Activated naive CD4-positive, alpha-beta T cell (primary cell): ENCODE data around the gene LSS.
"Not testable (repeated sequence)": the region's sequence is repeated elsewhere in the genome, so short reads cannot be mapped to it uniquely, and the experiment has no call there.

Experiments used
- DNase-seq, 4 experiments: peaks; one replicate each; lab custom pipeline; 2025; lab: John Stamatoyannopoulos, UW

Gene LSS

DNA sequence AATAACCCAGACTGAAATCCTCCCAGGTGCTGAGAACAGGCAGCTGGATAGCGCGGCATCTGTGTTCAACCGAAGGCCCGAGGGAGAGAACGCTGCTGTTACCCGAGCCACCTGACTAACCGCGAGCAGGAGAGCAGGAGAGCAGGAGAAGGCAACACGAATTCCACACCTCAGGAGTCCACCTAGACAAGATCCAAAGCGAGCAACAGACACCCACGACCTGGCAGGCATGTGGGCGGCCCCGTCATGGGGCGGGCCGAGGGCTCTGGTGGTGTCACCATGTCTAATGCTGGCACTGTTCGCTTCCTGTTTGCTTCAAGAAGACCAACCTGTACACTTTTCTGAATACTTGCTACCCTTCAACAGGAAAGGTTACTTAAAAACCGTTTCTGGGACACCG, 23.4 kb downstream of the LSS start:
- DNase-seq = no peak

DNA sequence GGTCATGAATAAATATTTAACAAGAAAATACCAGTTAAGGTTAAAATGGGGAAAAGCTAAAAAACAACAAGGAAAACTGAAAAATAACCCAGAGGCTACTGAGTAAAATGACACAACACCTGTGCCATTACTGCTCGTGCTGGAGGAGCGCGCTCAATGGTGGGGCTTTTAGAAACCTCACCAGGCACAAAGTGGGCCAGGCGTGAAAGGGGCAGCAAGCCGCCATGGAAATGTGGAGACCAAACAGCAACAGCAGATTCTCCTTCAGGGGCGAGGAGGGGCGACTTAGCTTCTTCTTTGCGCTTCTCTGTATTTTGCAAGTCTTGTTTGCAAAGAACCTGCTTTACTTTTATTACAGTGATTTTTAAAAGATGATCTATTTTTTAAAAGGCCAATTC, 25.4 kb downstream of the LSS start:
- DNase-seq = no peak

DNA sequence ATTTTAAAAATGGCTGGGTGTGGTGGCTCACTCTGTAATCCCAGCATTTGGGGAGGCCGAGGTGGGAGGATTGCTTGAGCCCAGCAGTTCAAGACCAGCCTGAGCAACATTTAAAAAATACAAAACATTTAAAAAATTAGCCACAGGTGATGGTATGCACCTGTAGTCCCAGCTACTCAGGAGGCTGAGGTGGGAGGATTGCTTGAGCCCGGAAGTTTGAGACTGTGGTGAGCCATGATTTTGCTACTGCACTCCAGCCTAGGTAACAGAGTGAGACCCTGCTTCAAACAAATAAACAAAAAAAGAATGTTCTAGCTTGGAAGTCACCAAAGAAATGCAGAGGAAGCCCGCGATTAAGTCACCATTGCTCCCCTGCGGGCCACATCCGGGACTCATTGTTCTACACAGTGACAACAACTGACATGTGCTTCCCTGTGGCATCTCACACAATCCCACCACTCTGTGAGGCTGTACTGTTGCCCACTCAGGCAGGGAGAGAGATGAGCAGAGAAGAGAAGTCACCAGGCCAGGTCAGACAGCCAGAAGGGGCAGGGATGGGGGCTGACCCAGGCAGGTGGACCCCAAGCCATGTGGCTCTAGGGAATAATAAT, 25.9 kb downstream of the LSS start:
- DNase-seq = no peak

DNA sequence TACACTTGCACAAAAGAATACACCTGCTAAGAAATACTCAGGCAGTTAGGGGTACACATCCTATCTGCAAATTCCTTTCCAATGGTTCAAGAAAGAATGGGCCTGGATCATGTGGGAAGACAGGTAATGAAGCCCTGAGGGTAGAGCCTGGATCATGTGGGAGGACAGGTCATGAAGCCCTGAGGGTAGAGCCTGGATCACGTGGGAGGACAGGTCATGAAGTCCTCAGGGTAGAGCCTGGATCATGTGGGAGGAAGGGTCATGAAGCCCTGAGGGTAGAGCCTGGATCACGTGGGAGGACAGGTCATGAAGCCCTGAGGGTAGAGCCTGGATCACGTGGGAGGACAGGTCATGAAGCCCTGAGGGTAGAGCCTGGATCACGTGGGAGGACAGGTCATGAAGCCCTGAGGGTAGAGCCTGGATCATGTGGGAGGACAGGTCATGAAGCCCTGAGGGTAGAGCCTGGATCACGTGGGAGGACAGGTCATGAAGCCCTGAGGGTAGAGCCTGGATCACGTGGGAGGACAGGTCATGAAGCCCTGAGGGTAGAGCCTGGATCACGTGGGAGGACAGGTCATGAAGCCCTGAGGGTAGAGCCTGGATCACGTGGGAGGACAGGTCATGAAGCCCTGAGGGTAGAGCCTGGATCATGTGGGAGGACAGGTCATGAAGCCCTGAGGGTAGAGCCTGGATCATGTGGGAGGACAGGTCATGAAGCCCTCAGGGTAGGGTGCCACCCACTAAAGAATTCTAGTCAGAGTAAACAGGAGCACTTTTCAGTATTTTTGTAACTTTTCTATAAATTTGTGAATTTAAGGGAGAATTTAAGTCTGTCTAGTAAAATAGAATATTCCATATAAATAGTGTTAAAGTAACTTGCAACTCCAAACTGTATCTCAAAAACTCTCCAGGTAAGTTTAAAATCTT, 27.4 kb downstream of the LSS start:
- DNase-seq = not testable (repeated sequence)

DNA sequence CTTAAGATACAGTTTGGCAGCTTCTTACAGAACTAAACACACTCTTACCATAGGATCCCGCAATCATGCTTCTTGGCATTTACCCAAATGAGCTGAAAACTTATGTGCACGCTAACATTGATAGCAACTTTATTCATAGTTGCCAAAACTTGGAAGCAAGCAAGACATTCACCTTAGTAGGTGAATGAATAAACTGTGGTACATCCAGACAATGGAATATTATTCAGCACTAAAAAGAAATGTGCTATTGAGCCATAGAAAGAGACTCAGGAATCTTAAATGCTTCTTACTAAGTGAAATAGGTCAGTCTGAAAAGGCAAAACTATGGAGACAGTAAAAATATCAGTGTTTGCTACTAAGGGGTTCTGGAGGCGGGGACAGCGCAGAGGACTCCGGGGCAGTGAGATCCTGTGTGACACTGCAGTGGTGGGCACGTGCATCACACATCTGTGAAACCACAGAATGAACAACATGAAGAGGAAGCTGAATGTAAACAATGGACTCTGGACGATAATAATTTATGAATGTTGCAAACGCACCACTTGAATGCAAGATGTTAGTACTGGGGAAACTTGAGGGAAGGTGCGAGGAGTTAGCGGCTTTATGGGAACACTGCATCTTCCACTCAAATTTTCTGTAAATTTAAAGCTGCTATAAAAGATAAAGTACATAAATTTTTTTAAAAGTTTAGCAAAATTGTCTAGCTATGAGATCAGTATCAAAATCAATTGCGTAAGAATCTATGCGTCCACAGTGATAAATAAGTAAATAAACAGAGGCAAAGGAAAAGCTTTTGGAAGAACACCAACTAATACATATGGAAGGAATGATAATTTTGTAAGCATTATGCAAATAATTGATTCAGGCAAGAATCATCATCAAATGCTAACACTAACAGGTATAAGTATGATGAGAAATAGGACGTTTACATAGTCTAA, 28.9 kb downstream of the LSS start:
- DNase-seq = no peak

DNA sequence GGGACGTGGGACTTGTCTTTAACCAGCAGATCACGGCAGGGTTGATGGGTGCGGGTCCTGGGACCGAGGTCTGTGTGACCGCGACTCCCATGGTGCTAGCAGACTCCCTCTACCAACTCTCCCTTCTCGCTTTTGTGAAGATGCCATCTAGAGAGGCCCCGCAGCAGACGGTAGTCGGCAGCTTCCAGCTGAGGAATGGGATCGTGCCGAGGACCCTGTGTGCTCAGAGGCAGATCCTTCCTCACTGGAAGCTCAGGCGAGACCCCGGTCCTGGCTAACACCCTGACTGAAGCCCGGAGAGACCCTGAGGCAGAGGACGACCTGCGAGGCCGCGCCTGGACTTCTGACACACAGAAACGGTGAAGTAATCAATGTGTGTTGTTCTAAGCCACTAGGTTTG, 31.8 kb downstream of the LSS start:
- no peak for DNase-seq

DNA sequence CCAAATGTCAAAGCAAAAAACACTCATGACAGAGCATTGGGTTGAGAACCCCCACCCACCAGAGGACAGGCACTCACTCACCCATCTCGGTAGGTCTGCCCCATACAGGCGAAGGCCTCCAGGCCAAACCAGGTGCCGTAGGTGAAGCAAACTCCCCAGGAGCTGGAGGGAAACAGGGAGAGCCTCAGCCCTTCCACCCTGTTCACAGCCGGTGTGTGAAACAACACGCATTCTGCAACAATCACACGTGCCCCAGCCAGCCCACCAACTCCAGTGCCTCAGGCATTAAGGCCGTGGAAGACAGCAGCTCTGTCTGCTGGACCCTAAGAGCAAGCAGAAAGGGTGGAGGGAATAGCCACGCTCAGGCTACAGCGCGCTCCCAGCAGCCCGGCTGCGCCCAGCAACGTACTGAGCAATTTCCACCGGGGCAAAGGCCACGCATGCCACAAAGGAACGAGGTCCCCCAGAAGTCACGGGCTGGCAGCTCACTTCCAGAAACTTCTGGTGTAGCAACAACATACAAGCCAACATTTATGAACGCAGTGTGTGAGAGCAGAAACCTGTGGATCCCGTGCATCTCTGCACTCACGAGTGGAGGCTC, 32.9 kb downstream of the LSS start:
- DNase-seq = no peak

DNA sequence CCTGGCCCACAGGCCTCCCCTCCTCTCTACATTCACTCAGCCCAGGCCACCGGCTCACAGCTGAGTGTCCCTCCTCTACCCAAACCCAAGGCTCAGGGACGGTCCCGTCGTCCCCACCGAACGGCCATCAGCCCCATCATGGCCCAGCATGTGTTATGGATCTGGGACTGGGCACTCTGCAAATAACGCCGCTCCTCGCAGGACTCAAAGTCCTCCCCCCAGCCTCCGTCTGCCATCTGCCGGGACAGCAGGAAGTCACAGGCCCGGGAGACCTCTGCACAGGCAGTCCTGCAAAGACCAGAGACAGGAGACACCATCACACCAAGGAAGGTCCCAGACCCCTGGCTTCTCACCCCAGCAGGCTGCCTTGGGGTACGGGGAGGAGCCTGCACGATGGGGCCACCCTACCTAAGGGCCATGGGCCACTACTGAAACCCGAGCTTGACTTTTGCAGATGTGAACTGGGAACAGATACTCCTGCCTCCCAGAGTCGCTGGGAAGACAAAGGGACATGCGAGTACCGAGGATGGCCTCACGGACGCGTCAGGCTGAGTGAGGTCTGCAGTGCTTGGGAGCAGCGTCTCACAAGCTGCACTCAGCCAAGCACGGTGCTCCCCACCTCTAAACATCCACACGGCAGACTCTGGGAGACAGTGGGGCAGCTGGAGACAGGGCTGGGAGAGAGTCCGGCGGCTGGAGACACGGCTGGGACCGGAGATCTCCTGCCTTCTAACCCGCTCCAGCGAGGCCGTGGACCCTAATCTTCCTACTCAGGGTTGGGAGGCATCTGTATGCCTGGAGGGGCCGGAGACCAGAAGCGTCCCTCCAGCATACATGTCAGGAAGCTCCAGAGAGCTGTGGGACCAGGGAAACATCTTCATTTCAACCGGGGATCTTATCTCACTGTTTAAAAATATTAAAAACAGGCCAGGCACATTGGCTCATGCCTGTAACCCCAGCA, 33.9 kb downstream of the LSS start:
- no peak for DNase-seq

DNA sequence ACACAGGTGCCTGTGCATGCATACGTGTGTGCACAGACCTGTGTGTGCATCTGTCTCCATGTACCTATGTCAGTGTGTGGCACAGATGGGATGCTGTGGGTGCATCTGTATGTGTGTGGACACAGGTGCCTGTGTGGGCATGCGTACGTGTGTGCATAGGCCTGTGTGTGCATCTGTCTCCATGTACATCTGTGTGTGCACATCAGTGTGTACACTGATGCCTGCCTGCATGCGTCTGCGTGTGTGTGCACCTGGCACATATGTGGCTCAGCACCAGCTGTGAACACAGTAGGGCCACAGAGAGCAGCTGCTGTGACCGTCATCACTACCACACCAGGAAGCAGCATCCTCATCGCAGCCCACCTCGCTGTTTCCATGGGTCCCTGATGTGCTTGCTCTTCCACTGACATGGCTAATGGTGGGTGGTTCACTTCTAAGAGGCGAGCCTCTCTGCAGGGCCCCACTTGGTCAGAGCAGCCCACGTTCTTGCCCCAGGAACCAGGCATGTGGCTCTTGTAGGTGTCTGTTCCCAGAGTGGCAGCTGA, 34.7 kb downstream of the LSS start:
- DNase-seq = no peak

DNA sequence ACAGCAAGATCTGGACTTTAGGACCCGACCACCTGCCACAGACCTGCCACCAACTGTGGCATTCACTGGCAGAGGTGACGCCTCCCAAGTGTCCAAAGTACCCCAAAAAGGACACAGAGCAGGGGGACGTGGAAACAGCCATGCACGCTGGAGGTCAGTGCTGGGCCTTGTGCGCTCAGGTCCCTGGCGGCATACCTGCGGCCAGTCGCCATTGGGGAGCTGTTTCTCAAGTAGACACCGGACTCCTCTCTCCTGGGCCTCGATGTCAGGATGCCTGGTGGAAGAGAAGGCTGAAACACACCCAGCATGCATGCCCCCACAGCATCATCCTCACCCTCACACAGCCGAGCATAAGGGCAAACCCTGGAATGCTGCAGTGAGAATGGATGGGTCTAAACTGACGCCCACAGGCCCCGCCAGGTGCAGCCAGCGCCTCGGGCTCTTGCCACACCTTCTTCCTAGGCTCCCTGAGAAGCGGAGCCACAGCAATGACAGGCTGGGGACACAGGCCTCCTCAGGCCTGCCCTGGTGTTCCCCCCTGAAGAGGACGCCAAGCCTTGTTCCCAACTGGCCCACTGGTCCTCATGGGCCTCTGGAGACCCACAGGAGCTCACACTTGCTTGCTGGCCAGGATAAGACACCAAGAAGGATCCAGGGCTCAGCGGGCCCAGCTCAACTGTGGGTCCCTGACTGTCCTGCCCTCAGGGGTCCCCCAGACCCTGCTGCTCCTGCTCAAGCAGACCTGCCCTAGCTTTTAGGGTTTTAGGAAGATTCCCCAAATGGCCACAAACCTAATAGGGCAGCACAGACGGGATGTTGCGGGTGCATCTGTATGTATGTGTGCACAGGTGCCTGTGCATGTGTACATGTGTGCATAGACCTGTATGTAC, 36.6 kb downstream of the LSS start:
- no peak for DNase-seq

DNA sequence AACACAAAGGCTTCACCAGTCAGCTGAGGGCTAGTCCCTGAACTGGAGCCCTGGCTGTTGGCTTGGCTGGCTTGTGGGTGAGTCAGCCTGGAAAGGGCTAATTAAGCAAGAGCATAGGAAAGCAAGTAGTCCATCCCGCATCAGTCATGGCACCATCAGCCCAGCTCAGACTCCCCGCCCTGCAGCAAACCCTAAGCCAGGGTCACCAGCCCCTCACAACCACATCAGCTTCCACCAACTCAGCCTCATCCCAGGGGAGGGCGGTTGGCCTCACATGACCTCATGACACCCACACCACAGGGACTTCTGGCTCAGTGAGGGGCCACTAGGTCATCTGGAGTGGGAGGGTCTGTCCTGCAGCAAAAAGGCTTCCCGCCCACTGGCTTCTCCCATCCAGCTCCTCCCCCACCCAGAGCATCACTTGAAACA, 37.3 kb downstream of the LSS start:
- DNase-seq = no peak

DNA sequence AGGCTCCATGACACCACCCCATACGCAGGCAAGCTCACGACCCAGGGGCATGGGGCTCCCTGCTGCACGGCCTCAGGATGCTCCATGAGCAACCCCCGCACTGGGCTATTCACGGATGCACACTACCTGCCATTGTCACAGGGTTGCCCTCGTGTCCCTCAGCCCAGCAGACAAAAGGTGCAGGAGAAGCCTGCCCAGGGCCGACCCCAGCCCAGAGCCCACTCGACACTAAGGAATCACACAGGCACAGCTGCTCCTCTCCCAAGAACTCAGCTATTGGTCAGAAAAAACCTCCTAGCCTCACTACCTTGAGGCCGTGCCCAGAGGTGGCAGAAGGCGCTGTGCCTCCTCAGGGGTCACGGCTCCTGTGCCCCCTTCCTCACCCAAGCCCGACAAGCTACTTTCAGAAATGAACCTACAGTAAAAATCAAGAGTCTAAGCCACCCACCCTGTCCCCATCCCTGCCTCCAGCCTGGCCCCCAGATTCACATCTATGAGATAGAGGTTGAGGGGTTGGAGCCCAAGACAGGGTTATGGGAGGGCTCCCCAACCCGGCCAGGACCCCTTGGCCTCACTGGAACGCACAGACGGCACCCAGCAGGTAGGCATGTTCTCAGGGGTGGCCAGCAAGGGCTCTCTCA, 38.0 kb downstream of the LSS start:
- no peak for DNase-seq

DNA sequence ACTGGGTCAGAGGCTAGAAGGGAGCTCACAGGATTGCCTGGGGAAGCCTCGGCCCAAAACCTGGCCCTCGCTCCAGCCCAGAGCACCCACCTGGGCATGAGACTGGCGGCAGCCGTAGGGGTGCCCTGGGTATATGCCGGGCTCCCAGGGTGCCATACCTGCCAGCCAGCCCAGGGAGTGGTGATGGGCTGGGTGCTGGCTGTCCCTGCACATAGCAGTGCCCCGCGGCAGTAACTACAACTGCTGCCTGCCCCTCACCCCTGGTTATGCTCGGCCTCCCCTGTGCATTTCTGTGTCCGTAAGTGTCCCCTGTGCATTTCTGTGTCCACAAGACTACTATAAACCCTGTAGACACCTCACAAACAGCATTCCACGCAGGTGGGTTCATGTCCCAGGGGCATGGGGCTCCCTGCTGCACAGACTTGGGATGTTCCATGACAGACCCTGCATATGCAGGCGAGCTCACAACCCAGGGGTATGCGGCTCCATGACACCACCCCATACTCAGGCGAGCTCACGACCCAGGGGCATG, 38.5 kb downstream of the LSS start:
- no peak for DNase-seq

DNA sequence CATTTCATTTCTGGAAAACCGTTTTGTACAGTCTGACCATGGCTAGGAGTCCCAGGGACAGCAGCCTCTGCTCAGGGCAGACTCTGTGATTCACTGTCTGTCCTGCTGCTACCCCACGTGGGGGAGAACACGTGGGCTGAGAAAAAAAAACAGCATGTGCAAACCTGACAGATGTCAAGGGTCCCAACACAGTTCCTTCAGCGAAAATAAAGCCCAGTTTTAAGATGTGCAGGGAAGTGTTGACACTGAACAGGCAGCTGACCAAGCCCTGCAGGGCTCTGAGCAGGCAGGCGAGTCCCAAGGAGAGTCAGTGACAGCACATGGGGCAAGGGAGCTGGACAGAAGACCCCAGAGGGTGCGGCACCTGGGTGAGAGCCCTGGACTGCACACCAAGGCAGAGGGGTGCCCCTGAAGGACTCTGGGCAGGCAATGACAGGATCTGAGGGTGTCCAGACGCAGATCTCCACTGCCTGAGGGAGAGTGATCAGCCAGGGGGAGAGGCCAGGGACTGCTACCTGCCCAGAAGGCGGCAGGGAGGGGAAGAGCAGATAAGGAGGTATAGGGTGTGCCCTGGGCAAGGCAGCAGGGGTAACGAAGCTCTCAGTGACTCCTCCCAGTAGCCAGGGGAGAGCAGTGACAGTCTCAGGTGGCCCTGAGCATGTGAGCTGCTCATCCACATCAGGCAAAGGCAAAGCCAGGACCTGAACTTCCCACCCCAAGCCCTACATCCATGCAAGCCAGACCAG, 39.2 kb downstream of the LSS start:
- DNase-seq = no peak

DNA sequence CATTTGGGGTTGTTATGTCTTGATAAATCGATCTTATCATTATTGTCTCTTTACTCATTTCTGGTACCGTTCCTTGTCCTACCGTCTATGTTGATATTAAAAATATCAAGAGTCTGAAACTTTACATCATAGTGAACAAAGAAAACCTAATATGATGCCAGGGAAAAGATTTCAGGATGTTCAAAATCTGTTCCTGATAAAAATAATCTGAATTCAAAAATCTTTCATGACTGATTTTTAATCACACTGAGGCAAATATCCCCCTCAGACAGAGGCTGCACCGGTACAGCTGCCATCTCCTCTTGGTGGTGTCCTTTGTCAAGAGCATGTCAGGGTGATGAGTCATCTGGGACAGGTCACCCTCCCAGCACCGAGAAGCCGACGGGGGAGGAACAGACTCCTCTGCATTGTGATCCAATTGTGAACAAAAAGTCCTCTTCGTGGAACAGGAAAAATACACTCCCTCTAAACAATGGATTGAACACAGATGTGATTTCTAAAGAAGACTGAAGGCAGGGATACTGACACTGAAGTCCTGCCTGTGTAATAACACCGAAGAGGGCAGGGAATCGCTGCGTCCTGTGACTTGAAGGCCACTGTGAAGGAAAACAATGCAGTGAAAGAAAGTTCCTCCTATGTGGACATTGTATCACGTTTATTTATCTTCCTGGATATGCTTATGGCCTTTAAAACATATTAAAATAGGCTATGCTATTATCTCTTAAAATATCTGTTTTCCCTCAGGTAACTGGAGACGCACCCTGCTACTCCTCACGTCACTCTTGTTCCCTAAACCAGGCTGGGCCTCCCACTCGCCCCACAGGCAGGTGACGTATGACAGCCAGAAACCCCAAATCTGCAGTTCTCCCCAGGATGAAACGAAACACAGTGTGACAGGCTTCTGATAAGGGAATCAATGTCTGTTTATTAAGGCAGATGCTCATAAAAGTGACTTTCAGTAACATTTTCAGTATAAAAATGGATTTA, 40.1 kb downstream of the LSS start:
- DNase-seq = no peak

DNA sequence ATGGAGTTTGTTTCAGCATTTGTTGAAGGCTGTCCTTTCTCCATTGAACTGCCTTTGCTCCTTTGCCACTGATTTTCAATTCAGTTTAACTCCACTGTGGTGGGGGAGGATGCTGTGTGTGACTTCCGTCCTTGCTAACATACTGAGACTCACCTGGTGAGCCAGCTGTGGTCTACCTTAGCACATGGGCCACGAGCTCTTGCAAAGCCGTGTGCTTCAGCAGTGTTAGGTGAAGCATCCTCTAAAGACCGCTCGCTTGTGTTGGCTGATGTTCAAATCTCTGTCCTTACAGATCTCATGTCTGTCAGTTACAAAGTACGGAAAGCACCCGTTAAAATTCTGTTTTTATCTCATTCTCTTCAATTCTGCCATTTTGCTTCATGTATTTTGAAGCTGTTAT, 40.8 kb downstream of the LSS start:
- no peak for DNase-seq

DNA sequence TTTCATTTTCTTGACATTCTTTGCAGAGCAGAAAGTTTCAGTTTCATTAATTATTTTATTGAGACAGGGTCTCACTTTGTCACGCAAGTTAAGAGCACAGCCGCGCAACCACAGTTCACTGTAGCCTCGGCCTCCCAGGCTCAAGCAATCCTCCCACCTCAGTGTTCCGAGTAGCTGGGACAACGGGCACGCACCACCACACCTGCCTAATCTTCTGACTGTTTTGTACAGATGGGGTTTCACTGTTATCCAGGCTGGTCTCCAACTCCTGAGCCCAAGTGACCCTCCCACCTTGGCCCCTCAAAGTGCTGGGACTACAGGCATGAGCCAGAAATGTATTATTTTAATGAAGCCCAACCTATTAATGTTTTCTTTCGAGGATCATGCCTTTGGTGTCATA, 41.3 kb downstream of the LSS start:
- no peak for DNase-seq
